Measurements from ENCODE around the gene LDHAL6B.

LDHAL6B gene

DNA sequence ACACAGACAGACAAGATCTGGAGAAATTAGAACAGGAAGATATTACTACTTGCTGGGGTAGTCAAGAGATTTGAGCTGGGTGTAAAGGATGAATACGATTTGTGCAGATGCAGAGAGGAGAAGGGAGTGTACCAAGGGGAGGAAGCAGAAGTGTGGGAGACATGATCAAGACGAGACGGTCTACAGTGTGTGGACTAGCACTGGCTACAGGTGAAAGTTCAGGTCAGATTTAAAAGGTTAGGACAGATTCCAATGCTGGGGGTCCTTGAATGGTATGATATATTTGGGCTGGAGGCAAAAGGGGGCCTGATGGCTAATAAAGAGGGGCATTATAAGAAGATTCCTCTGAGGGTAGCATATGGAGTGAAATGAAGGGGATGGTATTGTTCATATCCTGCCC, 12.1 kb downstream of the LDHAL6B start:
- H3K9ac ChIP-seq (ENCODE audit: low read depth, low read length) = no peak overlapping the region
- H3K36me3 ChIP-seq (ENCODE audit: insufficient read depth, low read length) = peaks cover 4% of the 10 kb centered on the region
- no peaks in the 10 kb centered on the region for H3K4me1 ChIP-seq (ENCODE audit: insufficient read depth, low read length)
- H3K9me3 ChIP-seq (ENCODE audit: control insufficient read depth, insufficient read depth, low read length) = no peaks in the 10 kb centered on the region

DNA sequence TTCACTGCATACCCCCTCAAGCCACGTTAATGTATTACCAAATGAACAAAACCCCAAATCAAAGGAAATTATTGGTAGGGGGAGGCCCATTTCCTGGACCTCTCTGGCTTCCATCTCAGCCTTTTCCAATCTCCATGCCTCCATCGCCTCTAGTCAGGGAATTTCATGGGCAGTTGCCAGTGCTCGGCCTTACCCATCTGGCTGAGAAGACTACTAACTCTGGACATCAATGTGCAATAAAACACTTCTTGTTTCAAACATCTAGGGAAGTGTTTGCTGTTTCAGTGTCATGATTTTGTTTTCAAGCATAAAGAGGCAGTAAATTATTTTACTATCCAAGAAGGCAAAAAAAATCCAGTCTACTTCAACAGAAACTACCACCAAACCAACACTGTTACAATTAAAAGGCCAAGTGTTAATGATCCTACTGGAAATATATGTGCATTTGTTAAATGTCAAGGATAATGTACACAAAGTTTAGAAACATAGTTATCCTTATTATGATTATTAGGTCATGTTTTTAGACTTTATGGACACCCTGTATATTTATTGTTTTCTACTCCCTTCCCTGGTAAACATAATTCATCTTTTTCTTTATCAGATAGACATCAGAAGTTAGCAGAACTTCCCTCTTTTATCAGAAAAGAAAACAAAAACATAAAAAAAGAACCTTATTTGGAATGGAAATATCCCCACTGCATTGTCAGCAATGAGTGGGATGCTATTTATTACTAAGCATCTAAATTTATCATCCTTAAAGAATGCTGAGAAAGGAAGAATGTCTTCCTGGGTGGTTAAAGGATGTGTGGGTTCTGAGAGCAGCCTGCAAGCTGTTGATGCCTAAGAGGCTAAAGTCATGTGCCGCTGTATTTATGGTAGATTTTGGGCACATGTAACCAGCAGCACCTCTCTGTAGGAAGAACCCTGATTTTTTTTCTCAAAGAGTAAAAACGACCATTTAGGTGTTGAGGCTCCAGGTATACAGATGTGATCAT, 15.2 kb downstream of the LDHAL6B start:
- Histone ChIP-seq H3K36me3 (ENCODE audit: insufficient read depth, low read length) (peaks cover 4% of the 10 kb centered on the region), H3K4me1 (ENCODE audit: insufficient read depth, low read length) (no peaks in the 10 kb centered on the region), H3K9ac (ENCODE audit: low read depth, low read length) (no peak overlapping the region), H3K9me3 (ENCODE audit: control insufficient read depth, insufficient read depth, low read length) (no peaks in the 10 kb centered on the region)

DNA sequence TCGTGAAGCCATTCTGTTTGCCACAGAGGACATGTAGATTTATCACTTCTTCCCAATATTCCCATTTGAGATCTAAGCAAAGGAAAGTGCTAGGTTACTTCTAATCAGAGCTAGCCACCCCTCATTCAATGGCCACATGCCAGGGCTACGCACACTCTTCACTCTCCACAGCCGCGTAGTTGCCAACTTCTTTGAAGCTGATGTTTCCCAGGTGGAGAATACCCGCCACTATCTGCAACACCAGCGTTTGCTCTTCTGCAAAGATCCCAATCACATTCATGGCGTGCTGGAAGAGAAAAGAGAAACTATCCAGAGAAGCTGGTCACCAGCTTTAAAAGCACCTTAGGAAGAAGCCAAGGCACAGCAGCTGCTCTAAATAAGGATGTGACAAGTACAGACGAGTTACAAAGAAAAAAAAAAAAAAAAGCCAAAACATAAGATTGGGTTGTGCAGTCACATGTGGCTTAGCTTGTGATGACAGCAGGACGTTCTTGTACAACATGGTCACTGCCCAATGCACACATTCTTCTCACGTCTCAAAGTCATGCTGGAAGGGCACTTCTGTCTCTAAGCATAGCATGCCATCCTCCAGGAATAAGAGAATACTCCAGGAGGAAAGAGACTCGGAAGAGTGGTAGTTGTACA, 16.4 kb downstream of the LDHAL6B start:
- no peak overlapping the region for H3K9ac ChIP-seq (ENCODE audit: low read depth, low read length)
- H3K36me3 ChIP-seq (ENCODE audit: insufficient read depth, low read length) = peaks cover 4% of the 10 kb centered on the region
- no peaks in the 10 kb centered on the region for H3K4me1 ChIP-seq (ENCODE audit: insufficient read depth, low read length)
- no peaks in the 10 kb centered on the region for H3K9me3 ChIP-seq (ENCODE audit: control insufficient read depth, insufficient read depth, low read length)

DNA sequence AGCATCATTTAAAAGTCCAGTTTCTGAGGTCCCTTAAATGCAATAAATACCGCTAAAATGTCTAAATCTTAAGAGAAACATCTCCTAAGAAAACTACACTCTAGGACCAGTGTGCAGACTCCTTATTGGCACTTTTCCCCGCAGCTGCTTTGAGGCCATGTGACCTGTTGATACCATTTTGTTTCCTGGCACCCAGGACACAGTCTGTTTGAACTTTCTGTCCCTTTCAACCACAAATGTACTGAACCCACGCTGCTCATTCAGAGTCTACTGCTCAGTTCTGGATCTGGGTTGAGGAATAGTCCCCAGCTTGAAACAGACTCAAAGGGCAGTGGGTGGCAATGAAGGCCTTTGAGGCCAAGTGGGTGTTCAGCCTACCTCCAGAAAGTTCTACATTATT, 17.1 kb downstream of the LDHAL6B start:
- Histone ChIP-seq H3K36me3 (ENCODE audit: insufficient read depth, low read length) (peaks cover 4% of the 10 kb centered on the region), H3K4me1 (ENCODE audit: insufficient read depth, low read length) (no peaks in the 10 kb centered on the region)

DNA sequence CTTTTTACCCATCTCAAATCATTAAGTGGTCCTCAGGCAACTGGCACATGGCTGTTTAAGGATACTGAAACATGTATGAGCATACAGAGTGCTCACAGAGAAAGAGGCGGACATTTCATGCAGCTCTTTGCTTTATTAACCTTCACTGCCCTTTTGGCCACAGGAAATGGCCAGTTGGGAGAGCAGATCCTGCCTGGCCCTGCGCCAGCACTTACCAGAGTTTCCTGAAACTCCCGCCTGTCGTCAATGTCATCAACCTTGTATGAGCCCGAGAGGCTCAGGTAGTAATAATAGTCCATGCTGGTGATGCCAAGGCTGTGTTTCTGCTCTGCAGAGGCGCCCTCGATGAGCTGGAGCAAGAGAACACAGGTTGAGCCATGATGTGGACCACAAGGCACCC, 17.8 kb downstream of the LDHAL6B start:
- Histone ChIP-seq H3K9ac (ENCODE audit: low read depth, low read length) (no peak overlapping the region), H3K36me3 (ENCODE audit: insufficient read depth, low read length) (peaks cover 4% of the 10 kb centered on the region), H3K4me1 (ENCODE audit: insufficient read depth, low read length) (no peaks in the 10 kb centered on the region), H3K9me3 (ENCODE audit: control insufficient read depth, insufficient read depth, low read length) (no peaks in the 10 kb centered on the region)

More for the DNA sequence above, 17.1 kb downstream of the LDHAL6B start:
- Histone ChIP-seq H3K9me3 (ENCODE audit: control insufficient read depth, insufficient read depth, low read length) (no peaks in the 10 kb centered on the region), H3K9ac (ENCODE audit: low read depth, low read length) (no peak overlapping the region)

DNA sequence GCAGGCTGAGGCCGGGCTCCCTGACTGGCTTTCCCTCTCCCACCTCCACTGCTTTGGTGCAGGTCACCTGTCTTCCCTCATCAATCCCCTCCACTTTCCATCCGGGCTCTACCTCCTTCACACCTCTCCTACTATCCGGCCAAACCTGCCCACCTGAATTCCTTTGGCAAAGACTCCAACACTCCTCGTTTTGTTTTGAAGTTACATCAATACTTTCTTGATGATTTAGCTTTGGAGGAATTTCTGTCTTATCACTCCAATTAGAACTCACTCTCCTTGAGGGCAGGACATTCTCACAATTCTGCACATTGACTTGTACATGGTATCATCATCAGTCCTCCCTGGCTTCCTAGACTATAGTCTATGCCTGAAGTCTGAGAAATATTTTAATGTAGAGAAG, 20.4 kb downstream of the LDHAL6B start:
- H3K36me3 ChIP-seq (ENCODE audit: insufficient read depth, low read length) = peaks cover 4% of the 10 kb centered on the region
- no peaks in the 10 kb centered on the region for H3K4me1 ChIP-seq (ENCODE audit: insufficient read depth, low read length)
- H3K9me3 ChIP-seq (ENCODE audit: control insufficient read depth, insufficient read depth, low read length) = no peaks in the 10 kb centered on the region
- H3K9ac ChIP-seq (ENCODE audit: low read depth, low read length) = no peak overlapping the region

DNA sequence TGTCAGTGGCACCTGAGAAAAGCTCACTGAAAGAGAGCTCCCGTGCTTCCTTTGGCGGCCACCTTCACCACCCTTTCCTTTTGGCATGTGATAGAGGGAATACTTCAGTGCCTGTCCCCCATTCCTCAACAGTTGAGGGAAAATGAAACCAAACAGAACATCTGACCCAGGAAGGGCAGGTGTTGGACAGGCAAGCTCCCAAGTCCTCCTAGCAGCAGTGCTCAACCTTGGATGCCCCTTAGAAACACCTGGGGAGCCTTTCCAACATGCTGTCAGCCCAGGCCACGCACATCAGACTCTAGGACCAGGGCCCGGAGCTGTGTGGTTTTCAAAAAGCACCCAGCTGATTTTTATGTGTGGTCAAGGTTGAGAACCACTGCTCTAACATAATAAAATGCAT, 22.4 kb downstream of the LDHAL6B start:
- no peaks in the 10 kb centered on the region; the same call in 1 of the 2 replicates for H3K36me3 ChIP-seq (ENCODE audit: insufficient read depth, low read length)
- H3K4me1 ChIP-seq (ENCODE audit: insufficient read depth, low read length) = no peaks in the 10 kb centered on the region
- H3K9me3 ChIP-seq (ENCODE audit: control insufficient read depth, insufficient read depth, low read length) = no peaks in the 10 kb centered on the region
- no peak overlapping the region for H3K9ac ChIP-seq (ENCODE audit: low read depth, low read length)

DNA sequence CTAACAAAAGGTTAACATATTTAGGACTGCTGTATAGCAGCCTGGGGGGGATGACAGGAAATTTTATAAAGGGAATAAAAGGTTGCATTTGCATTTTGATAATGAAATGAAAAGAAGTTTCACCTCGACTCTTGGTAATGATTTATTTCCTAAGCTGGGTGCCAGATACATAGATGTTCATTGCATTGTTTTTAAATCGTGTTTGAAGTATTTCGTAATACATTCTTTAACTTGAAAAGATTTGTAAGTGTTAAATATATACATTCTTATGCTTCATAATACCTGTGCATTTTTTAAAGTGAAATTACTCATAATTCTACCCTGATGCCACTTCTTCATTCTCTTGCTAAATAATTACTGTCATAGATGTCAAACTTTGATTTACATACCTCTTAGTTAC, 22.8 kb downstream of the LDHAL6B start:
- H3K4me1 ChIP-seq (ENCODE audit: insufficient read depth, low read length) = no peaks in the 10 kb centered on the region
- no peak overlapping the region for H3K9ac ChIP-seq (ENCODE audit: low read depth, low read length)
- no peaks in the 10 kb centered on the region for H3K36me3 ChIP-seq (ENCODE audit: insufficient read depth, low read length)
- H3K9me3 ChIP-seq (ENCODE audit: control insufficient read depth, insufficient read depth, low read length) = no peaks in the 10 kb centered on the region

DNA sequence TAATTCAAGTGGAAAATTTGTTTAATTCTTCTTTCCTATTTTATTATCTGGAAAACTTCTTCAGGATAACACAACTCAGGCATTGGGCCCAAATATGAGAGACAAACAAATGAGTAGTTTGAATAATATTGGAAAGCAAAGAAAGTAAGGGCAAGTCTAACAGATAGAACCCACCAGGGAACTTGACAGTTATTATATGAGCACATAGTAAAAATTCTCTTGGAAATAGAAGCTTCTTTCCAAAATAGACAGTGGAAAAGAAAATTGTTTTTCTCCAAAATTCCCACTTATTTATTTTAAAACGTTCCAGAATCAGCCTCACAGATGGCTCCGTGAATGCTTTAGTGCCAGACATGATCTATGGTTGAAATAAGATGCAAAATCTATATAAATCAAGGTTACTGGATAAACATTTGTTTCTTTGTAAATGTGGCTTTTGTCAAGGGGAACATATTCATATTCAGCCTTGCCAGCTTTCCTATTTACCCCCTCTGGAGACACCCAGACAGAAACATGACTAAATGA, 23.9 kb downstream of the LDHAL6B start:
- Histone ChIP-seq H3K9me3 (ENCODE audit: control insufficient read depth, insufficient read depth, low read length) (no peaks in the 10 kb centered on the region), H3K36me3 (ENCODE audit: insufficient read depth, low read length) (no peaks in the 10 kb centered on the region), H3K4me1 (ENCODE audit: insufficient read depth, low read length) (no peaks in the 10 kb centered on the region), H3K9ac (ENCODE audit: low read depth, low read length) (no peak overlapping the region)

DNA sequence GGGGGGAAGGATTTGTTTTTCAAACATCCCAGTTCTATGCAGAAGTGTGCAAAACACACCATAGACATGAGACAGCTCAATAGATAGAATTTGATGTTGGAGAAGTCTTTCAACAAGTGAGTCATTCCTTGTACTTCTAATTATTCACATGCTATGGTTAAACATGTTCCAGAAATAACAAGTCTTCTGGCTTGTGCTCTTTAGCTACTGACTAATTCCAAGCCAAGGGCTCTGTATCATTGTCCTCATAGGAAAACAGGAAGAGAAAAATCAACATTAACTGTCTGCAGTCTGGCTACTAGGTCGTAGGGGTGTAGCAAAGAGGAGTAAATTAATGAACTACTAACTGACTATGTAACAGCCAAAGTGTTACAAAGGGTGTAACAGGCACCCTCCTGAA, 25.8 kb downstream of the LDHAL6B start:
- Histone ChIP-seq H3K36me3 (ENCODE audit: insufficient read depth, low read length) (no peaks in the 10 kb centered on the region), H3K4me1 (ENCODE audit: insufficient read depth, low read length) (no peaks in the 10 kb centered on the region), H3K9me3 (ENCODE audit: control insufficient read depth, insufficient read depth, low read length) (no peaks in the 10 kb centered on the region), H3K9ac (ENCODE audit: low read depth, low read length) (no peak overlapping the region)

DNA sequence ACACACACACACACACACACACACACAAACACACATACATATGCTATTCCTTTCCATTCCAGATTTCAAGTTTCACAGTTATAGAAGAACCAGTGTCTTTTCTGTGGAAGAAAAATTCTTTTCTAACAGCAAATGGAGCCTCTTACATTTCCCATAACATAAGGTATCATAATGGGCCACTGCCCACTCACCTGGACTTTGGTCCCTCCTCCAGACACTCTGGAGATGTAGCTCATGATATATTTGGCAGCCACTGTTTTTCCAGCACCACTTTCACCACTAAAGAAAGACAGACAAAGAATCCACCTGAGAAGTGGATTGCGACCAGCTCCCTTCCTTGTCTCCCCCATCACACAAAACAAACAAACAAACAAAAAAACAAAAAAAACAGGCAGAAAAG, 29.8 kb downstream of the LDHAL6B start:
- no peaks in the 10 kb centered on the region for H3K4me1 ChIP-seq (ENCODE audit: insufficient read depth, low read length)
- H3K9me3 ChIP-seq (ENCODE audit: control insufficient read depth, insufficient read depth, low read length) = no peaks in the 10 kb centered on the region
- H3K36me3 ChIP-seq (ENCODE audit: insufficient read depth, low read length) = no peaks in the 10 kb centered on the region
- H3K9ac ChIP-seq (ENCODE audit: low read depth, low read length) = no peak overlapping the region

DNA sequence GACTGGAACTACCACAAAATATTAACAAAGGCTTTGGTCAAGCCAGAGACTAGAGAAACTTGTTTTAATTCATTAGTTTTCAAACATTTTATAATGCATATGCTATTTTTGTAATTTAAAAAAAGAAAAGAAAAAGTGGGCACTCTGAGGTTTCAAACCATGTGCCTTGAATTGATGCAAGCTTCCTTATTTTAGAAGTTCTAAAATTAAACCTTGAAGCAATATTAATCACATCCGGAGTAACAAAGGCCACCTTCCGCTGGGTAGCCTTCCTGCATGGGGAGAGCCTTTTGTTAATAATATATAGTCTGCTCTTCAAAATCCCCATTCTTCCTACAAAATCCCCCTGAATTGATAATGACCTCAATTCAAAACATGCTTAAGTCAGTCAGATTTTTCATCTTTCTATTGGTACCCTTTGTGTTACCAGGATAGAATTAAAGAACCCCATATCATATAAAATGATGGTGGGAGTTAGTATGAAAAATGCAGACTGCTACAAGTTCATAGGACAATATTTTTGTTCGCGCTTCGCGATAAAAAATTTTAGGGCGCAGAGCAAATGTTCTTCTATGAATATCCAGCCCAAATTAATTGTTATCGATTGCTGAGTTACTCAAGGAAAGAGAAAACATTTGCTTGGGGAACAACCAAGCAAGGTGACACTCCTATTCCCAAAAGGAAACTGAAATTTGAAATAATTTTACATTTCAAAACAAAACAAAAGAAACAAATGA, 30.6 kb downstream of the LDHAL6B start:
- Histone ChIP-seq H3K4me1 (ENCODE audit: insufficient read depth, low read length) (no peaks in the 10 kb centered on the region), H3K9ac (ENCODE audit: low read depth, low read length) (no peak overlapping the region), H3K36me3 (ENCODE audit: insufficient read depth, low read length) (no peaks in the 10 kb centered on the region), H3K9me3 (ENCODE audit: control insufficient read depth, insufficient read depth, low read length) (no peaks in the 10 kb centered on the region)

DNA sequence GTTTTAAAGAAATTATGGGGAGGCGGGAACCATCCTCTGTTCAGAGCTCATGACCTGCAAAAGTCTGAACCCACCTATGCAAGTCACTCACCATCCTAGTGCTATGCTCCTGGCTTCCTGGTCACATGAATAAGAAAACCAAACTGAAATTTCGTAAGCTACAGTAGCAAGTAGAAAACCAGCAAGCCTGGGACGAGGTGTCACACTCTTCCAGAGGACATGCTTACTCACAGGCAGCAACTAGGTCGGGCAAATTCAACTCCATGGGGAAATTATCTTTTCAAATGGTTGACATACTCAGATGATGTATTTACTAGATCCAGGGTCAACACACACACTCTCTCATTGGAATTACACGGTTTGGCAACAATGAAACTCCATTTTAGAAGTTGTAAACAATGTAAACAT, 31.3 kb downstream of the LDHAL6B start:
- H3K9ac ChIP-seq (ENCODE audit: low read depth, low read length) = no peak overlapping the region
- no peaks in the 10 kb centered on the region for H3K4me1 ChIP-seq (ENCODE audit: insufficient read depth, low read length)
- no peaks in the 10 kb centered on the region for H3K36me3 ChIP-seq (ENCODE audit: insufficient read depth, low read length)
- no peaks in the 10 kb centered on the region for H3K9me3 ChIP-seq (ENCODE audit: control insufficient read depth, insufficient read depth, low read length)

DNA sequence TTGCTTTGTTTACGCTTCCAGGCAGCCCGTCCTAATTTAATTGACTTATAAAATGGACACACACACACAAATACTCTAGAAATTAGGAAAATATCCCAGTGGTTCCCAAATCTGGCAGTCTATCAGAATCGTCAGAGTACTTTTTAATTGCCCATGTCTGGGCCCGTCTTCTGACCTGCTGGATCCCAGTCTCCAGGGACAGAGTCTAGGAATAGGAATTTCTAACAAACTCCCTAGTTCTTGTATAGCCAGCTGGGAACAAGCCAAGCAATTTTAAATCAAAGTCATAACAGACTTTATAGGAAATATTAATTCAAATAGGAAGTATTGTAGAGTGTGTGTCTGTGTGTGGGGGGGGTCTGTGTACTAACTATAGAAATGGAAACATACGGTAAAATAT, 33.4 kb downstream of the LDHAL6B start:
- H3K36me3 ChIP-seq (ENCODE audit: insufficient read depth, low read length) = no peaks in the 10 kb centered on the region
- H3K4me1 ChIP-seq (ENCODE audit: insufficient read depth, low read length) = no peaks in the 10 kb centered on the region
- no peaks in the 10 kb centered on the region for H3K9me3 ChIP-seq (ENCODE audit: control insufficient read depth, insufficient read depth, low read length)
- no peak overlapping the region for H3K9ac ChIP-seq (ENCODE audit: low read depth, low read length)
